Kidney epithelial cell (primary cell): Measurements from ENCODE around the gene GPATCH2L. TPM values are rescaled to one million over a fixed set of nuclear protein-coding genes. Genes with fewer than 3 reads are reported as not detected.

Source experiments
- DNase-seq: peaks from one replicate; pipeline ENCODE4 v3.0.0-alpha.2; 2010; ENCODE audit warnings: low read depth
- H3K27me3 ChIP-seq: 2 replicates; pipeline ENCODE4 v1.6.0; 2011; ENCODE audit warnings: low read length; ENCODE audit not compliant: control insufficient read depth, insufficient read depth
- H3K36me3 ChIP-seq: 2 replicates; pipeline ENCODE4 v1.5.1; 2011; ENCODE audit warnings: low read length; ENCODE audit not compliant: control insufficient read depth, insufficient read depth
- H3K4me3 ChIP-seq: 2 replicates; pipeline ENCODE4 v1.5.1; 2011; ENCODE audit warnings: low read depth, mild to moderate bottlenecking, control low read depth, low read length
- total RNA-seq: library from RNA; depleted of rRNA; stranded (reverse); fragments of >200 nt; gene quantifications from 2 replicates; pipeline ENCODE4 v1.2.3, GENCODE V29; 2015
- TF ChIP-seq, protein P1 (sequence below): IDR thresholded peaks from 2 replicates; pipeline ENCODE4 v1.5.1; 2011; ENCODE audit warnings: mild to moderate bottlenecking, moderate library complexity, low read length, control low read depth, inconsistent platforms; ENCODE audit not compliant: insufficient read depth, poor library complexity, severe bottlenecking

GPATCH2L gene
- total RNA-seq, 1 donor from 2014 or later, result 83.3 TPM

GRCh38 chr14:76237349-76237990, 85.7 kb downstream of the GPATCH2L start:
- Histone ChIP-seq H3K4me3 (no peak overlapping the region), H3K27me3 (no peaks in the 10 kb centered on the region), H3K36me3 (no peaks in the 10 kb centered on the region)
- TF ChIP-seq, protein P1, sequence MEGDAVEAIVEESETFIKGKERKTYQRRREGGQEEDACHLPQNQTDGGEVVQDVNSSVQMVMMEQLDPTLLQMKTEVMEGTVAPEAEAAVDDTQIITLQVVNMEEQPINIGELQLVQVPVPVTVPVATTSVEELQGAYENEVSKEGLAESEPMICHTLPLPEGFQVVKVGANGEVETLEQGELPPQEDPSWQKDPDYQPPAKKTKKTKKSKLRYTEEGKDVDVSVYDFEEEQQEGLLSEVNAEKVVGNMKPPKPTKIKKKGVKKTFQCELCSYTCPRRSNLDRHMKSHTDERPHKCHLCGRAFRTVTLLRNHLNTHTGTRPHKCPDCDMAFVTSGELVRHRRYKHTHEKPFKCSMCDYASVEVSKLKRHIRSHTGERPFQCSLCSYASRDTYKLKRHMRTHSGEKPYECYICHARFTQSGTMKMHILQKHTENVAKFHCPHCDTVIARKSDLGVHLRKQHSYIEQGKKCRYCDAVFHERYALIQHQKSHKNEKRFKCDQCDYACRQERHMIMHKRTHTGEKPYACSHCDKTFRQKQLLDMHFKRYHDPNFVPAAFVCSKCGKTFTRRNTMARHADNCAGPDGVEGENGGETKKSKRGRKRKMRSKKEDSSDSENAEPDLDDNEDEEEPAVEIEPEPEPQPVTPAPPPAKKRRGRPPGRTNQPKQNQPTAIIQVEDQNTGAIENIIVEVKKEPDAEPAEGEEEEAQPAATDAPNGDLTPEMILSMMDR, result no peak
- DNase-seq, result no peak

- no peak overlapping the region for H3K4me3 ChIP-seq
- TF ChIP-seq, protein P1, result no peak
- H3K36me3 ChIP-seq, result no peaks in the 10 kb centered on the region
- no peak for DNase-seq
- H3K27me3 ChIP-seq, result no peaks in the 10 kb centered on the region
Observed at GRCh38 chr14:76245097-76245496, 93.4 kb downstream of the GPATCH2L start.

DNA sequence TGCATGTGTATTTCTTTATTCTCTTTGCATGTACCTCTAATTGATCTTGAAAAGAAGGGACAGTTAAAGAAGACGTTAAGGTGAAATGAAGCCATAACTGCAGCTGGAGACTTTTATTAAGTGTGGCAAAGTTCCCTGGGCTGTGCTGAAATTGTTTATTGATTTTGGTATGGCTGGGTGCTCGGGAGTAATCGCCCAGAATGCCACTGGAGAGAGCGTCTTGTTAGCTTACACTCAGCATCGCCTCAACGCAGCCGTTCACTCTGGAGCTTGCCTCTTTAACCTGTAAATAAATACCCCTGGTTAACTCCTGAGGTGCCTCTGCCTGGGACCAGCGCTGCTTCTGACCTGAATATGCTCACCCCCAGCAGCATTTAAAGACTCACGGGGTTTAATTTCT, 98.6 kb downstream of the GPATCH2L start:
- Histone ChIP-seq H3K27me3 (no peaks in the 10 kb centered on the region), H3K4me3 (no peak overlapping the region)
- TF ChIP-seq, protein P1, result no peak

GRCh38 chr14:76252471-76252870, 100.7 kb downstream of the GPATCH2L start:
- Histone ChIP-seq H3K36me3 (no peaks in the 10 kb centered on the region), H3K4me3 (no peak overlapping the region), H3K27me3 (no peaks in the 10 kb centered on the region)
- TF ChIP-seq, protein P1, result no peak
- no peak for DNase-seq

More for the DNA sequence above, 98.6 kb downstream of the GPATCH2L start:
- DNase-seq, result no peak
- no peaks in the 10 kb centered on the region for H3K36me3 ChIP-seq

DNA sequence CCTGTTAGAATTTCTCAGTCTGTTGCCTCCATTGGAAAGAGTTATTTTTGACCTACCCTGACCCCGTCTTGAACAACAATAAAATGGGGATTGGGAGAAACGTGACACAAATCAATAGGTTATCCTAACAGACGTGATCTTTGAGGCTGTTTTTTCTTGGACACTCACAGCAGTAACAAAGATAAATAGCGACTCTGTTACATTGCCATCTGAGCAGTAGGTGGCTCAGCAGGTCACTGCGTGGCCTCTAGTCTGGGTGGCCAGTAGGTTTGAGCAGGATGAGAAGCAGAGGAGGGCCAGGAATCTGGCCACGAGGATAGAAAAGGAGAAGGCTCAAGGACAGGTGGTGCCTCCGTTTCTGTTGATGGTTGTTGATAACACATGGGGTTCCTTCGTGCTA, 101.4 kb downstream of the GPATCH2L start:
- TF ChIP-seq, protein P1, result no peak
- Histone ChIP-seq H3K36me3 (no peaks in the 10 kb centered on the region), H3K4me3 (no peak overlapping the region), H3K27me3 (no peaks in the 10 kb centered on the region)
- DNase-seq, result no peak

DNA sequence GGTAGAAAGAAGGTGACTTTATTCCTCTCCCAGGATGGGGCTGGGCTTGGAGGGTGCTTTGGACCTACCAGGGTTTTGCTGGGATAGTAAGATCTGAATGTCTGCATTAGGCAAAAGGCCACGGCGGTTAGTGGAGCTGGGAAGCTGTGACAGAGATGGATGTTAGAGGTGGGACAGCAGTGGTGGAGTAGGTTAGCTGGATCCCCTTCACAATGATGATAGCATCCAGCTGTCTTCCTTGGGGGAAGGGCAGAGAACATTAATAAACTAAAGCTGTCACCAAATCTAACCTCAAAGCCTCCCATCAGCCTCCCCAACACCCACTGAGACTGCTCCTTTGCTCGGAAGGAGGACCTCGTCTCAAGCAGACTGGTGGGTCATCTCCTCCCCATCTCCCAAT, 104.8 kb downstream of the GPATCH2L start:
- Histone ChIP-seq H3K4me3 (no peak overlapping the region), H3K27me3 (no peaks in the 10 kb centered on the region), H3K36me3 (no peaks in the 10 kb centered on the region)
- DNase-seq, result no peak
- TF ChIP-seq, protein P1, result no peak
